ENCODE results near the gene RAPGEF4. TPM values are rescaled to one million over a fixed set of nuclear protein-coding genes. Genes with fewer than 3 reads are reported as not detected.

RAPGEF4 gene
- total and polyA plus RNA-seq, 9 of the 15 experiments (the other 6 are each of a cell fraction or from before 2014, with no cell fraction given): 0.04 to 0.33 (median 0.13) TPM; not detected in 6

DNA sequence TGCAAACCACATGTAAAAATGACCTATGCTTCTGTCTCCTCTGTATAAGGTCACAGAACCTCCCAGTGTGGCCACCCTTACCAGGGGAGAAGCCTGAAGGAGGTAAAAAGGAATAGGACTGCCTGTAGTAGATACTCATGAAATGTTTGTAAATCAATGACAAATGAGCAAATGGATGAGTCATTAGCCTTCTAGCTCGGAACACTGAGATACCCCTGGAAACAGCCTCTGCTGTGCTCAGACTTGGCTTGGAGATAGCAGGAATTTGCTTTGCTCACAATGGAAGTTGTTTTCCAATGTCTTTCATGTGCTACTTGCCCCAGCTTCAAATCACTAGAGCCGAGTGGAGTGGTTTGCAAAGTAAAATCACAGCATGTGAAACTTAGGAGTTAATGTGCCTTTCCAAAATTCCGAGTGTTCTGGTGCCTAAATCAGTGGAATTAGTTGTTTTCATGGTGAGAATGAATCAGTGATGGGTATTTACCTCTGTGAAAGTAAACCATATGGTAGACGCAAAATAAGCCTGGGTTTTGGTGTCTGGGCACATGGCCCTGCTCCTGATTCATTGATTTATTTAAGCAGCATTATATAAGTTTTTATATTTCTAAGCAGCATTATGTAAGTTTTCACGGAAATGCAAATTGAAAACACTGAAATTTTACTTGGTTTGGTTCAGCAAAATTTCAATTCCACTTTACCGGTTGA lies 186.0 kb downstream of the RAPGEF4 start:
- Histone ChIP-seq H3K4me2 (ENCODE audit: insufficient read depth, low read length) (no peak overlapping the region), H3K27me3 (ENCODE audit: control insufficient read depth in 2 of 2, insufficient read depth in 2 of 2, low read length in 2 of 2) (peaks cover 8 to 13% of the 10 kb centered on the region in 2 experiments; a peak in 4 of 5 replicates), H3K9me3 (replicated peaks; ENCODE audit: control insufficient read depth, insufficient read depth, low read depth, low read length) (no peaks in the 10 kb centered on the region), H2AFZ (ENCODE audit: low read depth, low read length) (no peak overlapping the region), H4K20me1 (replicated peaks; ENCODE audit: control insufficient read depth, insufficient read depth, low read length) (no peaks in the 10 kb centered on the region), H3K9me1 (ENCODE audit: control insufficient read depth, insufficient read depth, low read length) (no peaks in the 10 kb centered on the region), H3K79me2 (ENCODE audit: control insufficient read depth, insufficient read depth, low read length) (no peaks in the 10 kb centered on the region), H3K36me3 (ENCODE audit: control insufficient read depth, insufficient read depth, low read length) (no peaks in the 10 kb centered on the region), H3K4me3 (no peak overlapping the region), H3K9ac (ENCODE audit: insufficient read depth in 1 of 2, low read depth in 2 of 2, low read length in 2 of 2) (no peak overlapping the region), H3K4me1 (replicated peaks in 1 of 2; ENCODE audit: control insufficient read depth in 2 of 2, insufficient read depth in 2 of 2, low read length in 2 of 2) (no peaks in the 10 kb centered on the region), H3K27ac (ENCODE audit: extremely low read depth, low read depth, low read length) (no peak overlapping the region)
- POLR2A ChIA-PET: no interaction called here
- no peak for ATAC-seq
- WGBS (ENCODE audit: insufficient coverage, low coverage, missing lambda C conversion rate): under 1% methylated on average over 6 of the region's 6 CpGs
- intact Hi-C loops (cut with micrococcal nuclease): no loop called here
- CTCF ChIA-PET (ENCODE audit: low intra/inter-chr PET ratio): no interaction called here
- DNase-seq (ENCODE audit: extremely low read depth in 1 of 4, low spot score in 3 of 4): no peak
- no TSS peak for BruUV-seq (replicated peaks)
- in situ Hi-C loops (cut with MboI): no loop called here
- TF ChIP-seq ZNF316 (IDR thresholded peaks at IDR 0.05): no peak
- TF ChIP-seq ZNF384 (IDR thresholded peaks at IDR 0.05; ENCODE audit: low read depth, low read length): no peak
- no peak for TF ChIP-seq THRAP3 (IDR thresholded peaks at IDR 0.05; ENCODE audit: borderline replicate concordance)
- TF ChIP-seq PHB (CRISPR knock-in tag; IDR thresholded peaks at IDR 0.05): no peak
- no peak for TF ChIP-seq BRD9 (IDR thresholded peaks at IDR 0.05; ENCODE audit: low read depth, partially characterized antibody)
- TF ChIP-seq, protein P1, sequence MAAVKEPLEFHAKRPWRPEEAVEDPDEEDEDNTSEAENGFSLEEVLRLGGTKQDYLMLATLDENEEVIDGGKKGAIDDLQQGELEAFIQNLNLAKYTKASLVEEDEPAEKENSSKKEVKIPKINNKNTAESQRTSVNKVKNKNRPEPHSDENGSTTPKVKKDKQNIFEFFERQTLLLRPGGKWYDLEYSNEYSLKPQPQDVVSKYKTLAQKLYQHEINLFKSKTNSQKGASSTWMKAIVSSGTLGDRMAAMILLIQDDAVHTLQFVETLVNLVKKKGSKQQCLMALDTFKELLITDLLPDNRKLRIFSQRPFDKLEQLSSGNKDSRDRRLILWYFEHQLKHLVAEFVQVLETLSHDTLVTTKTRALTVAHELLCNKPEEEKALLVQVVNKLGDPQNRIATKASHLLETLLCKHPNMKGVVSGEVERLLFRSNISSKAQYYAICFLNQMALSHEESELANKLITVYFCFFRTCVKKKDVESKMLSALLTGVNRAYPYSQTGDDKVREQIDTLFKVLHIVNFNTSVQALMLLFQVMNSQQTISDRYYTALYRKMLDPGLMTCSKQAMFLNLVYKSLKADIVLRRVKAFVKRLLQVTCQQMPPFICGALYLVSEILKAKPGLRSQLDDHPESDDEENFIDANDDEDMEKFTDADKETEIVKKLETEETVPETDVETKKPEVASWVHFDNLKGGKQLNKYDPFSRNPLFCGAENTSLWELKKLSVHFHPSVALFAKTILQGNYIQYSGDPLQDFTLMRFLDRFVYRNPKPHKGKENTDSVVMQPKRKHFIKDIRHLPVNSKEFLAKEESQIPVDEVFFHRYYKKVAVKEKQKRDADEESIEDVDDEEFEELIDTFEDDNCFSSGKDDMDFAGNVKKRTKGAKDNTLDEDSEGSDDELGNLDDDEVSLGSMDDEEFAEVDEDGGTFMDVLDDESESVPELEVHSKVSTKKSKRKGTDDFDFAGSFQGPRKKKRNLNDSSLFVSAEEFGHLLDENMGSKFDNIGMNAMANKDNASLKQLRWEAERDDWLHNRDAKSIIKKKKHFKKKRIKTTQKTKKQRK (IDR thresholded peaks at IDR 0.05; ENCODE audit: borderline replicate concordance, low read depth, low read length): no peak
- TF ChIP-seq TAF15 (IDR thresholded peaks at IDR 0.05; ENCODE audit: low read depth, low read length): no peak
- no peak for TF ChIP-seq TEAD1 (CRISPR knock-in tag; IDR thresholded peaks at IDR 0.05)
- TF ChIP-seq STAT5A (IDR thresholded peaks at IDR 0.05; ENCODE audit: borderline replicate concordance, low read length): no peak
- no peak for TF ChIP-seq GATAD2A (IDR thresholded peaks at IDR 0.05)
- TF ChIP-seq MEF2A (IDR thresholded peaks at IDR 0.05; ENCODE audit: control insufficient read depth, low read depth, low read length): no peak
- TF ChIP-seq MAZ (CRISPR knock-in tag; conservative IDR thresholded peaks at IDR 0.05 in 1 of 2, IDR thresholded peaks at IDR 0.05 in 1 of 2): no peak
- TF ChIP-seq, protein P2, sequence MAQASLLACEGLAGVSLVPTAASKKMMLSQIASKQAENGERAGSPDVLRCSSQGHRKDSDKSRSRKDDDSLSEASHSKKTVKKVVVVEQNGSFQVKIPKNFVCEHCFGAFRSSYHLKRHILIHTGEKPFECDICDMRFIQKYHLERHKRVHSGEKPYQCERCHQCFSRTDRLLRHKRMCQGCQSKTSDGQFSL (CRISPR knock-in tag; IDR thresholded peaks at IDR 0.05): no peak
- TF ChIP-seq, protein P2 (tag; IDR thresholded peaks at IDR 0.05): no peak
- no peak for TF ChIP-seq ZNF695 (CRISPR knock-in tag; IDR thresholded peaks at IDR 0.05)
- no peak for TF ChIP-seq PHF21A (IDR thresholded peaks at IDR 0.05; ENCODE audit: borderline replicate concordance, low read depth)
- TF ChIP-seq KDM4B (IDR thresholded peaks at IDR 0.05; ENCODE audit: borderline replicate concordance in 2 of 2, low read depth in 1 of 2): no peak
- FAIRE-seq: no peak

All from K562 (cell line).